GM03348 (cell line): ENCODE measurements around the gene HMX2.

ENCODE experiments used
- DNase-seq: peaks from one replicate; pipeline ENCODE4 v3.0.0; 2012; ENCODE audit warnings: low spot score

The HMX2 gene, protein sequence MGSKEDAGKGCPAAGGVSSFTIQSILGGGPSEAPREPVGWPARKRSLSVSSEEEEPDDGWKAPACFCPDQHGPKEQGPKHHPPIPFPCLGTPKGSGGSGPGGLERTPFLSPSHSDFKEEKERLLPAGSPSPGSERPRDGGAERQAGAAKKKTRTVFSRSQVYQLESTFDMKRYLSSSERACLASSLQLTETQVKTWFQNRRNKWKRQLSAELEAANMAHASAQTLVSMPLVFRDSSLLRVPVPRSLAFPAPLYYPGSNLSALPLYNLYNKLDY

DNA sequence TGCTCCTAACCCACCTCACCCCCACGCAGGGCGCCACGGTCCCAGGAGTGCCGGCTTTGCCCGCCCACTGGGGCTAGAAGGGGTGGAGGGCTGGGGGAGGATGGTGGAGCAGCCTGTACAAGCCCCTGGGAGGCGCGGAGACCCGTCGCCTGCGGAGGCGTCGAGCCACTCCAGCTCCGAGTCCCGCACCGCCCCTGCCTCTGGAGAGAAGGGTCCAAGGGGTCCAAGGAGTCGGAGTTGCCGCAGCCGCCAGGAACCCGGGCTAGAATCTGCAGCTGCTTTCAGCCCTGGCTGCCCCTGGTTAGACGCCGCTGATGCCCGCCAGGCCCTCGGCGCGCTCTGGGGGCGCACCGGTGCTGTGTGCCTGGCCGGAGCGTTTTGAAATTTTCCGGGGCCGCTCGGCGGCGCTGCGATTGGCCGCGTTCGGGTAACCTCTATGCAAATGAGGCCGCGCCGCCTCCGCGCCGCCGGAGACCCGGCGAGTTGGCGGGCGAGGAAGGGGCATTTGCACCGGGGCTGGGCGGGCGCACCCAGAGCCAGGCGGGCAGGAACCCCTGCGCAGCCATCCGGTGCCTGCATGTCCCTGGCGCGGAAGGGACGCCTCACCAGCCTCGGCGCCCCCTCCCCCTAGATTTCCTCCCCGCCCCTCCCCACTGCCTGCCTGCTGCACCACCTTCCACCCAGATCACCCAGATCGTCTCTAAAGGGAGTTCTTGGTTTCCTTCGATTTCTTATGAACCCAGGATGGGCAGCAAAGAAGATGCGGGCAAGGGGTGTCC lies at the start of gene HMX2:
Gene HMX2, plus strand, starts transcription at position 502 of the 779 bp plus-strand sequence. Its CDS starts 243 bp downstream, at position 745.
- DNase-seq, result no peak

DNA sequence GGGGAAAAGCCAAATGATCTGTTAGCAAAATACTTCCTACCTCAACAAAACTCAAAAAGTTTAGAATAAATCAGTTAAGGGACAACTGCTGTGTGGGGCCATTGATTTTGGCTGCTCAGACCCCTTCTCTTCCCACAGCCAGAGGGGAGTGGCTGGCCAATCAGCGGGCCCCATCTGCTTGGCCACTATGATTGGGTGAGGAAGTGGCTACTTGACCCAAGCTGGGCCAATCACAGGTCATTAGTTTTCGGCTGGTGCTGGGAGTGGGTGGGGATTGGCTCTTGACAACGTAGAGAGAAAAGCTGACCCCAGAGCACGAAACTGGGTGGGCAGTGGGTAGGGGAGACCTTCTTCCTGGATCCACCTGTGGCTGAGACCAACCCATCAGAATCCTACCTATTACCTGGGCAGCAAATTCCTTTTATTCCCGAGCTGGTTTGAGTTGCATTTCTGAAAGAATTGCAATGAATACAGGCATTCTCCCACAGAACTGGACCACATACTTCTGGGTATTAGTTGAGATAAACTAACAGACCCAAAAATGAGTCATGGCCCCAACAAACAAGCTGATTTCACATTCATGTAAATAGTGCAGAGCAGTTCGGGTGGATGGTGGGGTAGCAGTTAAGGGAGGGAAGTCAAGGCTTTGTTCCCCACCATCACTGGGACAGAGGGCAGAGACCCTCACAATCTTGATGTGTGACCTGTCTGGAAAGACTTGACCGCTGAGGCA lies 47.7 kb upstream of the HMX2 start:
- no peak for DNase-seq

DNA sequence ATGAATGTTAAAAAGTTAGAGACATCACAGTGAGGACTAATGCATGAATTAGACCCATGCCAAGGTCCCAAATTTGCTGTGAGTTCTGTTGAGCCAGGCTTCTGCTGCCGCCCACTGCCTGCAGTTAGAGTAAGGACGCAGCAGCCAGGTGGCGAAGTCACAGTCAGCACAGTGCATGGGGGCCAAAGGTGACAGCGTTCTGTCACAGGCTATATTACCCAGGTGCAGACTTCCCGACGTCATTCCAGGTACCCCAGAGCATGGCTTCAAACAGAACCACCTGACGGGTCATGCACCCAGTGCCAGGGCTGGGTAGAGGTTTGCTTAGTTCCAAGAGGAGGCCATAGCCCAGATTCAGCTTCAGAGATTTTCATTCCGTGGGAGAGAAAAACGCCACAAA lies 46.1 kb upstream of the HMX2 start:
- DNase-seq, result no peak

DNA sequence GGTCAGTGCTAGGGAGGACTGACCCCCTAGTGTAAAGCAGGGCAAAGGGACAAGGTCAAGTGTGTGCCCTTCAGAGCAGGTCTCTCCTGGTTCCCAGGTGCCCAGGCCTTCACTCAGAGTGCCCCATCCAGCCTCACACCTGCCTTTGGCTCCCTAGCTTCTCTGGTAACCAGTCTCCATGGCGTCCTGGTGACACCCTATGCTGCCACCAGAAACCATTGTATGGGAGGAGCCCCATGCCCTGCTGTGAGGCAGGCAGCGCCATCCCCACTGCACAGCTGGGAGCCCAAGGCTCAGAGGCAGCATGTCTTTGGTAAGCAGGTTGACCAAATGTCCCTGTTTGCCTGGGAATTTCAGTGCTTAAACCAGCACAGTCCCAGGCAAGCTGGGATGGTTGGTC lies 45.3 kb upstream of the HMX2 start:
- no peak for DNase-seq

DNA sequence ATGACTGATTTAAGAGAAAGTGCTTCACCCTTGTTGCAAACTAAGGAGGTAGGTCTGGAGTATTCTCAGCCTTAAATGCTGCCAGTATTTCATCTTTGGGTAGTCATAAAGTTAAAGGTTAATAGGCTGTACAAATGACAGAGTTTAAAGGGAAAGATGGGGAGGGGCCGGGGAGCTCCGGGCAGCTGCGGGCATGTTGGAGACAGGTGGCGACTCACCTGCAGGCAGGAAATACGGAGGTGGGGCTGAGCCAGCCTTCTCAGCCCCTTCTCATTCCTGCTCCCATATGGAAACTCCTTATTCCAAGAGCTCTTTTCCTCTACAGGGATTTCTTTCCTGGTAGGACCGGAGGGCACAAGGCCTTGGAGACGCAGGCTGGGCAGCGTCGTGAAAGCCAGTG lies 44.0 kb upstream of the HMX2 start:
- no peak for DNase-seq

DNA sequence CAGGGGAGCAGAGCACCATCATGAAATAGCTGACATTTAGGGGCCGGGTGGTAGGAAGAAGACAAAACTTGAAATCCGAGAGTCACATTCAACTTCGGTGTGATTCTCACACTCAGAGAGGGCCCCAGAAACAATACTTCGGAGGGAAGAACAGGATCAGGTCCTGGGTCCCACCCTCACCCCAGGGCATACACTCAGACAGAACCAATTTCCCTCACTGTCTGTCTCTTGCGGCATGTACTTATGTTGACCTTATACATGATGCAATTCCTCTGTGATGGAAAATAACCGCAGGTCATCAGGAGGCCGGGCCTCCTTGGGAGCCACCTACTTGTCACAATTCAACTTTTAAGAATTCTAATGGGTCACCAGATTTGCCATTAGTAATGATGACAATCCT lies 38.5 kb upstream of the HMX2 start:
- no peak for DNase-seq

DNA sequence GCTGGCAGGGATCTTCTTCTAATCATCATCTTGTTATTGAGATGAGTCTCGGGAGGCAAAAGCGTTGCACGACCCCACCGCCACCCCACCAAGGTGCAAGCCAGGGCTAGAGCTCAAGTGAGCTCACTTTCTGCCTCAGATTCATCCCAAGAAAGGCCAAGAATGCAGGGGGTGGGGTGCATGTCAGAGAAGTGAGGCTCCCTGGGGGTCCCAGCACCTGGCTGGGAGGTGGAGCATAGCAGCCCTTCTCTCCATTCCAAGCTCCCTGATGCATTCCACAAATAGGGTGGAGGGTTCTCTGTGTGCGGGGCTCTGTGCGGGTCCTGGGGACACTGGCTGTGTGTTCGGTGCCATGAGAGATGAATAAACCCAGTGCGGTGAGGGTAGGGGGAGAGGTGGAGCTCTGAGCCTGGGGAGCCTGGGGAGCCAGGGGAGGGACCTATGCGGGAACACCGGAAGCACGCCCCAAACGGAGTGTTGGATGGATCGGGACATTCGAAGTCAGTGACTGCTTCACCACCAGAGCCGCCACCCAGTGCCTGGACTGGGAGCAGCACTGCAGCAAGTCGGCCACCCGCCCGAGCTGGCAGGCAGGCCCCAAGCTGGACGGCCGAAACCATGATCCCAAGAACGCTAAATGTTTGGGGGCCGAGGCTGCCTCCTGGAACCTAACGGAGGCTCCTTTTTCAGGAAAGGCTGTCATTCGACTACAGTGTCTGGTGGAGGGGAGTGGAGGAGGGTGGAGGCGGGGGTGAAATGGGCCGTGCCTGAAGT lies 30.1 kb upstream of the HMX2 start:
- DNase-seq, result no peak

DNA sequence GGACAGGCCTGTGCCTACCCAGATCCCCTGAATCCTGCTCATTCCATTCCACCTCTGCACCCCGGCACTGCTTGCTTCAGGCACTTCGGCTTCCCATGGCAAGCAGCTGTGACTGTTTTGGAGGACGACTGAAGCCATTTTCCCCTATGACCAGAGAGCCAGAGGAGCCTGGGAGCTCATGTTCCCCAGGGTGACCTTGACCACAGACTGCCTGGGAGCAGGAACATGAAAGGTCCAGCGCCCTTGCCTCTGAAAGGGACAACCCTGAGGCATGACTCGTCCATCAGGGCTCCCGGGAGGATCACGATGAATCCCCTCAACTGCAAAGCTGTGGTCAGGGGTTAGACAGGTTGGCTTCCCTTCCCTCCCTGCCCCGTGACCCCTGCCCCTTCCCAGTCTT lies 28.9 kb upstream of the HMX2 start:
- no peak for DNase-seq

DNA sequence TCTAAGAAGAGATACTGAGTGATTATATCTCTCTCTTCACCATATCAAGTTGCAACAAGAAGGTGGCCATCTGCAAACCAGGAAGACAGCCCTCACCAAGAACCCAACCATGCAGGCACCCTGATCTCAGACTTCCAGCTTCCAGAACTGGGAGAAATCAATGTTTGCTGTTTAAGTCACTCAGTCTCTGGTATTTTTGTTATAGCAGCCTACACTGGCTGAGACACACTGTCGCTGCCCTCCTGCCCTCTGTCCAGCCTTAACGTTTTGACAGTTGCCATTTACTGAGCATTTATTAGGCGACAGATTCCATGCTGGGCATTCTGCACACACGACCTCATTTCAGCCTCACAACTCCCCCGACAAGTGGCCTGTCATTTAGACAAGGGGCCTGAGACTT lies 21.7 kb upstream of the HMX2 start:
- DNase-seq, result no peak

DNA sequence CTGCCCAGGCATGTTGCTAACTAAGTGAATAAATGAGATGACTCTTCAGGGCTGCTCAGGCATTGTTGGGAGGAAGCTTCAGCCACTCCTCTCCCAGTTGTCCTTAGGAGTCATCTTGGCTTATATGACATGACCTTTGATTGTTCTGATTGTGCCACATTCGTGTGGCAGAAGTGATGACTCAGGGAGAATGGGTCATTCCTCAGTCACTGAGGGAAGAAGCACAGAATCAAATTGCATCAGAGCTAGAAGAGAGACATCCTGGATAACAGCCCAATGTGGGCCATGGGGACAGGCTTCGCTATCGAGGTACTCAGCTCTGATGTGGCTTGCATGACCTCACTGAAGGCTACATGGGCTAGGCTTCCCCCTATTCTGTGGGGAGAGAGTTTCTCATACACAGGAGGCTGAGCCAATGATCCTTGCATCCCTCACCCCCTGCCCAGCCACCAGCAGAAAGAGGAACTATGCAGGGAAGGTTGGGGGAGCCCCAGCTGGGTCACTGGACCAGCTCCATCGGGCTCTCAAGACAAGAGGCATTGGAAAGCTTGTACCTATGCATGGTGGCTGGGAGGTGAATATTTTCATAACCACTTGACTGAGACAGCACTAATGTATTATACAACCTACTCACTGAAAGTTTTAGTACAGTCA lies 18.2 kb upstream of the HMX2 start:
- DNase-seq, result no peak

DNA sequence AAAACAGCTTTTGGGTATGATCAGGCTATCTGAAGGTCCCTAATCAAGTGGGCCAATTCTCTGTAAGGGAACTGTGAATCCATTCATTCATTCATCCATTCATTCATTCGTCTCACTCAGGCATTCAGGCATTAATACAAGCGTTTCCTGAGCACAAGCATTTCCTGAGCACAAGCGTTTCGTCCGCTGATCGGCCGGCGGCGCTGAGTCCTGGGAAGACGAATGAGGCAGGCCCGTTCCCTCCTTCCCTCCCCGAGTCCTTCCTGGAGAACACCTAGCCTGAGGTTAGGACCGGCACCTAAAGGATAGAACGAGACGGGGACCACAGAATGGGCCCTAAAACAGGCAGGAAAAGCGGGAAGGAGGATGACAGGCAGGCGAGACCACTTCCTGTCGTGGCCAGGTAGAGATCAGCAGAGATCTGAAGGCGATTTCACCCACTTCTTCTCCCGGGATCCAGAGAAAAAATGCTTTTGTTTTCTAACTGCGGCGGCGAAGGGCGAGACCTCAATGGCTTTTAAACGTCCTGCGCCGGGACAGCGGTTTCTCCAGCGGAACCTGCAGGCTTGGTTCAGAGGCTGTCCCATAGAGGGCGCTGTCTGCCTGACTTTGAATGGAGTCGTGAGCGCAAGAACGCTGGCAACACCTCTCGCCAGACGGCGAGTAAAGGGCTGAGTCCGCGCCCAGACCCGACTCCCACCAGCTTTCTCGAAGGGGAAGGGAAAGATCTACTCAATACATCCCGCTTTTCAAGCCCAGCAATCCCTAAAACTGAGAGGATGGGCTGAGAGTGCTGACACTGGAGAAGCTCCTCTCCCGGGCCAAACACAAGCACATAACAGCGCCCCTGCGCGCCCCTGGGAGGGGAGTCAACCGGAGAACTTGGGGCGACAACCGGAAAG lies 15.1 kb upstream of the HMX2 start:
- peak; percentile 91 for DNase-seq

DNA sequence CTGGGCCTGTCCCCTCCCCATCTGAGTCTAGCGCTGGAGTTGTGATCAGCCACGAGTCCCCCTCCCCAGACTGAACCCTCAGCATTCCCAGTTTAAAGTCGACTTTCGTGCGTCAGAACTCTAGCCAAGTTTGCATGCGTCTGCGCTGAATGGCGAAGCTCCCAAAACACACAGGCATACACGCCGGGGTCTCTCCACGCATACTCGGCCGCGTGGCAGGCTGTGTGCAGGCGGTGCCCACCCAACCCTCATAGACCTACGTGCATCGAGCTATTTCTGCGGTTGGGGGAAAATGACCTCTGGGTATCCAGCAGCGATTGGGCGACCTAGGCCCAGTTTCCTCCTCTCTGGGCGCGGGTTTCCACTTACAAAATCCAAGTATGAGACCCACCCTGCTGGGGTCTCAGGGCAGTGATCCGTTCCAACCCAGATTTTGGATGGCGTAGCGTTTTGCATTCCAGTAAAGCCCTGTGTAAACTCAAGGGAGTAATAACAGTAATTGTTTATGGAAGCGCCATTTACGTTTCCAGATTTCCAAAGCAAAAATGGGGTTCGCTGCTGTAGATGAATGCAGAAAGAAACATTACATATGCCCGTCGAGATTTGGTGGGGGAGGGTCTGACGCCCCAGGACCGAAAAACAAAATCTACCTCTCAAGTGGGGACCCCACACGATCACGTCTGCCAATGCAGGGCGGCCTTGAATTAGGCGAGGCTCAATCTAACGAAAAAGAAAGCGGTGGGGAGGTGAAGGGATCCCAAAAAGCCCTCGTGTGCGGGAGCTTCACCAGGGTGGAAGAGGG lies 14.2 kb upstream of the HMX2 start:
- DNase-seq, result no peak

DNA sequence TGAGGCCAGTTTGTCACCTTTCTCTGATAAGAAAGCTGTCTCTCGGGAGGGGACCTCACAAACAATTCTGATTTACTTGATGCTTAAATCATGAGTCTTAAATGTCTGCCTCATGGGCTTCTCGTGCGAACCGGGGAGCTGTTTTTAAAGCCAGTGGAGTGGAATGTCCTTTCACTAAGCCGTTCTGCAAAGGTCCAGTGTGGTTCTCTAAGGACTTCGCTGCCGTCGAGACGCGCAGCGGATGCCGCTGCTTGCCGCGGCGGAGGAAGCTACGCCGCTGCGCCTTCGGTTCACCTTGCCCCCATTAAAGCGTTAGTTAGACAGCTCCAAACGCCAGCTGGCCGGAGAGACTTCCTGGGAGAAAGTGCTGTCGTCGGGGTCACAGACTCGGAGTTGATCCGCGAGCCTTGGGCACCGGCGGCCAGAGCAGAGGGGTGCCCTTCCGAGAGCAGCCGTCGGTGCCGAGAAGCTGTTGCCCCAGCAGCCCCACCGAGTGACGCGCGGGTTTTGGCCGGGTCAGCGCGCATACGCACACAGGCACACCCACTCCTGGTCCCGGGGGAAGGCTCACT lies 13.5 kb upstream of the HMX2 start:
- no peak for DNase-seq

DNA sequence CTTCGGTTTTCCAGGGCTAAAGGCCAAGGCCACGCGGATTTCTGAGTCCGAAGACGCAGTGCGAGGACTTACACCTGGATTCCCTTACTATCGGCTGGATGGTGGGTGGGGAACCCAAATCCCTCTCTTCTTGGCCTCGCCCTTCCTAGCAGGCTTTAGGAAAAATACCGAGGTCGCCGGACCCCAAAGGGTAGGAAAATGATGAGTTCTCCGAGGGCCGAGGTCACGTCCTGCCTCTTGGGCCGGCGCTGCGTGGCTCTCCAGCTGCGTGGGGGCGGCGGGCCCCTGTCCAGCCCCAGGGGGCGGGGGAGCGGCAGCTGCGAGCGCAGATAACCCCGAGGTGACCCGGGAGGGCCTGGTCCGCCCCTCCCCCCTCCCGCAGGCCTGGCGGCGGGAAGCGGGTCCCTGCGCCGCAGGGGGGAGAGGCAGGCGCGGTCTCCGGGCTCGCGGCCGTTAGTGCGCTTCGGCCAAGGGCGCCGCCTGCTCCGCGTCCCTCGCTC lies 13.0 kb upstream of the HMX2 start:
- no peak for DNase-seq

DNA sequence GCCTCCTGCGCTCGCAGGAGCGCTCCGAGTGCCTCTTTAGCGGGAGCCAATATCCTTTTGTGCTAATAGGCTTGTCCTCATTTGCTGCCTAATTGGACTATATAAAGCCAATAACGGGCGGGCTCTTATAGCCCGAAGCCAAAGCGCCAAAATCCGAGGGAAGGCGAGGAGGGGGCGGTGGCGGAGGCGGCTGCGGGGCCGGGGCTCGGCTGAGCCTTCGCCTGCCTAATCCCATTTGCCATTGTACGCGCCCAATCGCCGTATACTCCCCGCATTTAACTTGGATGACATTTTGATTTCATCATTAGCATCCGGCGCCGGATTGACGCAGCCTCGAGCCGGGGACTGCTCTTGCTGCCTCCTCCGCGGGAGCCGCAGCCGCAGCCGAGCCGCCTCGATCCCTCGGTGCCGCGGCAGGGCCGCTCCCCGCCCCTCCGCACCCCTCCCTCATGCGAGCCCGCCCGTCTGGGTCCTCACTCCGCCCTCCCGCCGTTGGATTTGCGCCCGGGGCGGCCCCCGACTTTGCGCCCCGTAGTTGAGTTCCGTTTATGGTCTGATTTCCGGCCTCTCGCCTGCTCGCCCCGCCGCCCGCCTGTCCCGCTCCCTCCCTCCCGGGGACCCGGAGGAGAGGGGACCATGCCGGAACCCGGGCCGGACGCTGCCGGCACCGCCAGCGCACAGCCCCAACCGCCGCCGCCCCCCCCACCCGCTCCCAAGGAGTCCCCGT lies 12.4 kb upstream of the HMX2 start, which contains the start of gene HMX3:
Gene HMX3, plus strand, starts transcription at position 556 of the 727 bp plus-strand sequence. Its CDS starts 81 bp downstream, at position 637.
- peak; percentile 45 for DNase-seq

DNA sequence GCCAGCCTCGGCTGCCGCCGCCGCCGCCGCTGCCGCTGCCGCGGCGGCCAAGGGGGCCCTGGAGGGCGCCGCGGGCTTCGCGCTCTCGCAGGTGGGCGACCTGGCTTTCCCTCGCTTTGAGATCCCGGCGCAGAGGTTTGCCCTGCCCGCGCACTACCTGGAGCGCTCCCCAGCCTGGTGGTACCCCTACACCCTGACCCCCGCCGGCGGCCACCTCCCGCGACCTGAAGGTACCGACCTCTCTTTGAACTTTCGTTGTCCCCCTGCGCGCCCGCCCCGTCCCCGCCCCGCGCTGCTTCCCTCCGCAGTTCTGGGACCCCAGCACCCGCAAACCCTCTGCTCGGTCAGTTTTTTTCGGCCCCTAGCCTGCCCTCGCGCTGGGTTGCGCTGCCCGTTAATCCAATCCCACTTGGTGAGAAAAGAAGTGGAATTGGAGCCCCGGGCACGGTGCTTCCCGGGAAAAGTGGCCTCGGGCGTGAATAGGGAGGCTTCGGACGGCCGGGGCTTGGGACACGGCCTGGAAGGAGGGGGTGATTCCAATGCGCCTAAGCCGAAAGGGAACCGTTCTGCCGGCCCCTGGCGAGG lies 11.6 kb upstream of the HMX2 start:
- DNase-seq, result no peak

DNA sequence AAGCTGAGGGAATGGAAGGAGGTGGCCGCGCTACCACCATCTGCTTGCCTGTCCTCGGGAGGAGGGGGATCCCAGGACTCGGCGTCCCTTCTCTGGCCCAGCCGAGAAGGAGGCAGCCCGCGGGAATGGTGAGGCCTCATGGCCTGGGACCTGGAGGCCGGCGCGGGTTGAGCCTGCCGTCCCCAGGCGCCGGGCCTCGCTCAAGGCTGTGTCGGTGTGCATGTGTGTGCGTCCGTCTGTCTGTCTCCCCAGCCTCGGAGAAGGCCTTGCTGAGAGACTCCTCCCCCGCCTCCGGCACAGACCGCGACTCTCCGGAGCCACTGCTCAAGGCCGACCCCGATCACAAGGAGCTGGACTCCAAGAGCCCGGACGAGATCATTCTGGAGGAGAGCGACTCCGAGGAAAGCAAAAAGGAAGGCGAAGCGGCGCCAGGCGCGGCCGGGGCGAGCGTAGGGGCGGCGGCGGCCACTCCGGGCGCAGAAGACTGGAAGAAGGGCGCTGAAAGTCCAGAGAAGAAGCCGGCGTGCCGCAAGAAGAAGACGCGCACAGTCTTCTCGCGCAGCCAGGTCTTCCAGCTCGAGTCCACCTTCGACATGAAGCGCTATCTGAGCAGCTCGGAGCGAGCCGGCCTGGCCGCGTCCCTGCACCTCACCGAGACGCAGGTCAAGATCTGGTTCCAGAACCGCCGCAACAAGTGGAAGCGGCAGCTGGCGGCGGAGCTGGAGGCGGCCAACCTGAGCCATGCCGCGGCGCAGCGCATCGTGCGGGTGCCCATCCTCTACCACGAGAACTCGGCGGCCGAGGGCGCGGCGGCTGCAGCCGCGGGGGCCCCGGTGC lies 10.9 kb upstream of the HMX2 start:
- DNase-seq, result no peak
